Measurements from ENCODE around the gene CA6.
"Not testable (repeated sequence)": the region's sequence is repeated elsewhere in the genome, so short reads cannot be mapped to it uniquely, and the experiment has no call there.

CA6 gene

DNA sequence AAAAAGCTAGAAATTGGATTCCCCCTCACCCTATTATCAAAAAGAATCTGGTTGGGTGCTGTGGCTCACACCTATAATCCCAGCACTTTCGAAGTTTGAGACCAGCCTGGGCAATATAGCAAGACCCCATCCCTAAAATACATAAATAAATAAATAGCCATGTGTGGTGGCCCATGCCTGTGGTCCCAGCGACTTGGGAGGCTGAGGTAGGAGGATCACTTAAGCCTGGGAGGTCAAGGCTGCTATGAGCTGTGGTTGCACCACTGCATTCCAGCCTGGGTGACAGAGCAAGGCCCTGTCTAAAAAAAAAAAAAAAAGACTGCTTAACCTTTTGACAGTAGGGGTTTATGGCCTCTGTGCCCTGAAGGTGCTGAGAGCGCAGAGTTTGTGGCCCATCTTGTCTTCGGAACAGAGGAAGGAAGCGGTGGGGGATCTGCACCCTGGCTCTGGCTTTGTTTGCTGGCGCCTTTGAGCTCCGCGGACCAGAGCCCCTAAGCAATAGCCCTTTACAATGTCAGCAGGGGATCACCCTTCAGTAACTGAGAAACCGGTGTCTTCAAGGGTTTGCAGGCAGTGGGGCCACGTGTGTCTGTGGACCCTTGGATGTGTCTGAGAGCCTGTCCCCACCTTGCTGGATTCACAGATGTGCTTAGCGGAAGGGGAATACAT is 58.5 kb downstream of the CA6 start:
- no peak for DNase-seq (ENCODE audit: insufficient read length, low spot score)
- FAIRE-seq: no peak

DNA sequence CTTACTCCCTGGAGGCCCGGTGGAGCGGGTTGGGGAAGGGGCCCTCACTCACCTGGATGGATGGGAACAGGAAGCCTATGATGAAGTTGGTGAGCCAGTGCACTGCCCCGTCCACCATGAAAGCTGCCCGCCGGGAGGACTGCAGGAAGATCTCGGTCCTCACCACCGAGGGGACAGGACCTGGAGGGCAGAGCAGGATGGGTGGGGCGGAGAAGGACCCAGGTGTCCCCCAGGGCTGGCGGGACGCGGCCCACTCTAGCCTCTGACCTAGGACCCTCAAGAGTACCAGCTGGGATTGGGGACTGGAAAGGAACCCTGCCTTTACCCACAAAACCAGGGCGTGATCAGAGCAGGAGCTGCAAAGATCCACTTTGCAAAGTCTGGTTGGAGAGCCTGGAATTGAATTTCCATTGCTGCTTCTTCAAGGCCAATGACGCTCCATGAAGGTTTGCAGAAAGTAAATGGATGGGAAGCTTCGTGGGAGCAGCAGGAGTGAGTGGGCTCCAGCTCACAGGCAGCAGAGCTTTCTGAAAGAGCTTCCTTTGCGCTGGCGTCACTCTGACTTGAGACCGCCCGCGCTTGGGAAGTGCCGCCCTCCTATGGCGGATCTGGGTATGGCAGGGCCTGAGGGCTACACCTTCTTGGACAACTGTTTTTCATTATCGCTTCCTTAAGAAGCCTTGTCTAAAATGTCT is 59.2 kb downstream of the CA6 start:
- no peak for FAIRE-seq

GRCh38 chr1:9005395-9005708 is 59.7 kb downstream of the CA6 start:
- DNase-seq (ENCODE audit: insufficient read length, low spot score): no peak
- no peak for FAIRE-seq

More for the DNA sequence above, 59.2 kb downstream of the CA6 start:
- DNase-seq (ENCODE audit: insufficient read length, low spot score): peak; percentile 78

DNA sequence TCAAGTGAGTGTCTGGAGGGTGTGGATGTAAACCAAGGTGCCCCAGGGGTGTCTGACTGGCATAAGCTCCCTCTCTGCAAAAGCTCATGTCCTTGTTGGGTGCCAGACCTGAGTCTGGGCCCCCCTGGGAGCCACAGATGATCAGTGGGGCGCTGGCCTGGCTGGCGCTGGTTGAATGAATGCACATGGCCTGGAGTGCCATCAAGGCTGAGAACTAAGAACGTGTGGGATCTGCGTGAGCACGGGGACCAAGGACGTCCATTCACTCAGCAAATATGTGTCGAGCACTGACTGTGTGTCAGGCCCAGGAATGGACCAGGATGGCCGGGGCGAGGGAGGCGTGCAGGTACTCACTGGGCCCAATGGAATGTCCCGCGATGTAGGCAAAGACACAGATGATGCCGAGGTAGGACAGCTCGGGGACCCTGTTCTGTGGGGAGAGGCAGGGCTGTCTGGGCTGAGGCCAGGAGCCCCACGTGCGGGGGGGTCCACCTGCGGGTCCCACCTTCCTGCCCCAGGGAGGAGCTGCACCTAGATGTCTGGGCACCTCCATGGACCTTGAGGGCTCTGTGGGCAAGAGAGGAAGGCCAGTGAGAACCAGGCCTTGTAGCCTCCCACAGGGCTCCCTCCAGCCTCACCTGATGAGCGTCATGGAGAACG is 61.4 kb downstream of the CA6 start:
- DNase-seq (ENCODE audit: insufficient read length, low spot score) (no peak), FAIRE-seq (no peak)

GRCh38 chr1:9008236-9008635 is 62.6 kb downstream of the CA6 start:
- DNase-seq (ENCODE audit: insufficient read length, low spot score): no peak
- no peak for FAIRE-seq

- peak; percentile 41 for DNase-seq (ENCODE audit: insufficient read length, low spot score)
These were observed 64.0 kb downstream of the CA6 start for GRCh38 chr1:9009438-9010370.

DNA sequence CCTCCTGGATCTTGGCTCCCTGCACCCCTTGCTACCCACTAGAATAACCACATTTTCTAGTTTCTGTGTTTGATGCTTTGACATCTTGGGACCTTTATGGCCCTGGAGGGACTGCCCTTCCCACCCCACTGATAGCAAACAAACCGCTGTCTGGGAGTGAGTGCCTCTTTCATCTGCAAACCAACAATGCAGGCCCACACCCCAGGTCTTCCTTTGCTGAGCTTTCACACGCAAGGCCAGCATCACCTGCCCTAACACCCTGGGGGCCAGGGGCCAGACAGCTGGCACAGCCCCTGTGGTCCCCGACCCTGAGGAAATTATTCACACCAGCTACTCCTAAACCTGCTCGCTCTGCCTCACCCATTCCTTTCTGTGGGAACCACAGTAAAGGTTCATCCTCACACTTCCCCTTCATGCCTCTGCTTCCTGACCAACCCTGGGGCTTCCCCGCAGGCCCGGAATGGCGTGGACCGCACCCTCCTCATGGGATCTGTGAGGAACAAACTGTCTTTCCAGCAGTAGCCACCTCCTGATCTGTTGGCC is 65.2 kb downstream of the CA6 start:
- no peak for DNase-seq (ENCODE audit: insufficient read length, low spot score)
- no peak for FAIRE-seq

More at GRCh38 chr1:9009438-9010370, 64.0 kb downstream of the CA6 start:
- no peak for FAIRE-seq

GRCh38 chr1:9013819-9014218 is 68.2 kb downstream of the CA6 start:
- DNase-seq (ENCODE audit: insufficient read length, low spot score) (no peak), FAIRE-seq (no peak)

DNA sequence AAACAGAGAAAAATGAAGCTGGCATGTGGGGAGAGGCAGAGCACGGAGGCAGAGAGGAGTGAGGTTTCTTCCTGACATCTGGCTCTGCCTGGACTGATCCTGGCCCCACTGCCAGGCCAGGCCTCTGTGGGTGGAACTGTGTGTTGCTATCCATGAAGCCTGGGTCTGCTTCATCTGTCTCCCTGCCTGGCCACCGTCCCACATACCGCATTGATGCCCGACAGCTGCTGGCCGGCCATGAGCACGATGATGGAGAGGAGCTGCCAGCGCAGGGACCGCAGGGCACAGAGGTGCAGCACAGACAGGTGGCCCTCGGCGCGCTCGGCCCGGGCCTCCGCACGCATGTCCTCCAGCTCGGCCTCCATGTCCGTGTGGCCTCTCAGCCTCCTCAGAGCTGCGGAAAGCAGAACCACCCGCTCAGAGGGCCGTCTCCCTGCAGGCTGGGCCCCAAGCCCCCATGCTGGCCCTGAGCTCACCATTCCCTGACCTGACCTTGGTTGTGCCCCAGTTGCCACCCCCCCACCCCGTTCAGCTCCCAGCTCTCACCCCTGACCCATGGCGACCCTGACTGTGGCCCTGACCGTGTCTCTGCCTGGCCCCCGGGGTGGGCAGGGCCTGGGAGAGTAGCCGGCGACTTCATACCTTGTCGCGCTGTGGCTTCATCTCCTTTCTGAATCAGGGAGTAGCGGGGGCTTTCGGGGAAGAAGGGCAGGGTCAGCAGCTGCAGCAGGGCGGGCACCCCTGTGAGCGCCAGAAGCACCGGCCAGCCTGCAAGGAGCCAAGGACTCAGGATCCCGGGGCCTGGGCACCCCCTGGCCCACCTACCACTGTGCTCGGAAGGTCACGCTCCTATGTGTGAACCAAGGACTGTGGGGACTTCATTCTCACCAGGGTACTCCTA is 69.1 kb downstream of the CA6 start:
- DNase-seq (ENCODE audit: insufficient read length, low spot score) (no peak), FAIRE-seq (no peak)

GRCh38 chr1:9016455-9016854 is 70.8 kb downstream of the CA6 start:
- no peak for FAIRE-seq

DNA sequence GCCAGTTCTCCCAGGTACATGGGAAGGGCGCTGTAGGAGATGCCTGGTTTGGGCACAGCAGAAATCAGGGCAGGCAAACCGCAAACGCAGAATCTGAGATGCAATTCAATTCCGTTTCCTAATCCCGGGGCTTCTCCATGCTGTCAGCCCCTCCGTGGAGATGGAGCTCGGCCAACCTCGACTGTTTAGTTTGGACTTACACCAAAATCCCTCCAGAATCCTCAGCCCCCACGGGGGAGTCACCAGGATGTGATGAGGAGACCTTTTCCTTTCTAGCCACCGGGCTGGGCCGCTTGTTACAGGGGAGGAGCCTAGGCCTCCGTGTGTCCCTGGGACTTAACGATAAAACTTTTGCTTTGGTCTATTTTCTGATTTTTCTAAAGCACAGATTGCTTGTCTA is 72.7 kb downstream of the CA6 start:
- no peak for FAIRE-seq
- no peak for DNase-seq (ENCODE audit: insufficient read length, low spot score)

More at GRCh38 chr1:9016455-9016854, 70.8 kb downstream of the CA6 start:
- DNase-seq (ENCODE audit: insufficient read length, low spot score): no peak

GRCh38 chr1:9019896-9020295 is 74.2 kb downstream of the CA6 start:
- DNase-seq (ENCODE audit: insufficient read length, low spot score): no peak
- no peak for FAIRE-seq

DNA sequence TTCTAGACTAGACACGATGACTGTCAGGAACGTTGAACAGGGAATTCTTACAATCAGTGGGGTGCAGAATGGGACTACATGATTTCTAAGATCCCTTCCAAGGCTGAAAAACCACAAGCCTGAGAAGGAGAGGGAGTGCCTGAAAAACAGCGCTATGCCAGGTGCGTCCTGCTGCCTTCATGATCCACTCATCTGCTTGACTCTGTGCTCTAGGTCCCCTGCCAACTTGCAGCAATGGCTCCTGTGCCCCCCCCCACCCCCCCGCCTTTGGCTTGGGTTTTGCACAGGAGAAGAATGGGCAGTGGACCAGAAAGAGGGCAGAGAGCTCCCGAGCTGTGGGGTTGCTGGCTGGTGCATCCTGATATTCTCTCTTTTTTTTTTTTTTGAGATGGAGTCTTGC is 74.6 kb downstream of the CA6 start:
- DNase-seq (ENCODE audit: insufficient read length, low spot score) (no peak), FAIRE-seq (no peak)

DNA sequence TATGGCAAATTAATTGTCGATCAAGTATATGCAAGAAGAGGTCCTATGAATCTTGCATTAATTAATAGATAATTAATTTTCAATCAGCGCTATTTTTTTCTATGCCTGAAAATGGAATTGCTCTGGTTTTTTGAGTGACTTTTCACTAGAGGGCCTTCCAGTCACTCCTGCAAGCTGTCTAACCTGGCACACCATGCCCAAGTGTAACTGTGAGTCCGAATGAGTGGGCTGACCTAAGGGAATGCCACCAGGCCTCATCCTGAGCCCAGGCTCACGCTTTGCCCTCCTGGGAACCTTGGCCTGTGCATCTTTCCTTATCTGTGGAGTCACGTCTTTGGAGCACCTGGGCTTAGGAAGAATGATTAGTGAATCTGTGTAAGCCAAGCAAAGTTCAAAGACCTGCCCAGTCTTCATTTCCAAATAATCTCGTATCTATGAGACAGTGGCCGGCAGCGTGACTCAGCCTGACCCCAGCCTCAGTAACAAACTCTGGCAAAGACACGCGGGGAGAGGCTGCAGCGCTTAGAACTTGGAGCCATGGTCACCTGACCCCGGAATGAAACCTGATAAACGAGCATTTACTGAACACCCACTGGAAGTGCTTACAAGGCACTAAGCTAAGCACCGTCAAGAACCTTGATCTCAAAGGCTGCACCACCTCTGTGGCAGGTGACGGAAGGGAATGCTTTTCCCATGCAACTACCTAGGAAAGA is 76.5 kb downstream of the CA6 start:
- FAIRE-seq: peak; percentile 58
- not testable (repeated sequence) for DNase-seq (ENCODE audit: insufficient read length, low spot score)

DNA sequence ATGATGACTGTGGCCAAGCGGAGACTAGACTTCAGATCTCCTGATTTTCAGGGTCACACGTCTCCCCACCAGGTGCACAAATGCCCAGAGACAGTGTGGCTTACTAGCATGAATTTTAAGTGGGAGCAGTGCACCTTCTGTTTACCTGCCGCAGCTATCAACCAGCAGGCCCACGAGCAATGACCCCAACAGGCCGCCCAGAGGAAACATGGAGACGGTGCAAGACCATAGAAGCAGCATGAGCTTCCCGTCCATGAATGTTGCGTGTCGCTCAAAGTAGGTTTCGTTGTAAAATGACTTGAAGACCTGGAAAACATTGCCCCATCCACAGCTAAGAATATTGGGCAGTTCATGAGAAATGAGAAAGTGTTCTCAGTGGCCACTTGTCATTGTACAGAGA is 77.1 kb downstream of the CA6 start:
- DNase-seq (ENCODE audit: insufficient read length, low spot score) (no peak), FAIRE-seq (no peak)

Data from HTR-8/SVneo (cell line).